HG03064 (cell line): ENCODE results near the gene COL3A1.

ENCODE experiments used
- ATAC-seq: cut with Tn5 transposase; IDR thresholded peaks from one replicate; pipeline ENCODE4 v1.9.1; 2021; ENCODE audit warnings: low read depth; ENCODE audit not compliant: unreplicated experiment

Gene COL3A1

DNA sequence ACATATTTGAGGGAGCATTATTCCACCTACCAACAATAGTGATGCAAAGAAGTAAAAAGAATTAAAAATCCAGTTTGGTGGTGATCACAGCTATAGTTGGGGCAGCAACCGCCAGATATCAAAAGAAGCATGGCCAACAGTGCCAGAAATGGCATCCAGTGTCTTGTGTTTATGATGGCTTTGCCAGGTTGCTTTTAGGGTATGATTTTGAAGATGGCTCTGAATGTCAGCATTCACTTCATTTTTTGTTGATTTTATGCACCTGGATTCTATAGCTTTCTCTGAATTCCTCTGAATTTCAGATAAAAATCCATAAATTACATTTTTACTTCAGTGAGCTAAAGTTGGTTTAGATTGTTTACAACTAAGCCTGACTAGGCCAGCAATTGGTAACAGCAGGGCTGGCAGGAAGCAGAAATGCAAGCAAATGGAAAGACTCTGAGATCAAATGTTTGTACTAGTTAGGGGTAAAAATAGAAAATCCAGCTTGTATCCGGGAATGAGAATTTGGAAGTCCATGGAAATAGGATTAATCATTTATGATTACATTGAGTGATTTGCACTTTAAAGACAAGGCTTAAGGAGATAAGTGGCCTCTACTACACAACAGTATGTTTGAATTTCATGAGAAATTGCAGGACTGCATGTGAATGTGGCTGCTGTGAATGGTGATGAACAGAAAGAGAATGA is 40.4 kb downstream of the COL3A1 start:
- ATAC-seq, result no peak

DNA sequence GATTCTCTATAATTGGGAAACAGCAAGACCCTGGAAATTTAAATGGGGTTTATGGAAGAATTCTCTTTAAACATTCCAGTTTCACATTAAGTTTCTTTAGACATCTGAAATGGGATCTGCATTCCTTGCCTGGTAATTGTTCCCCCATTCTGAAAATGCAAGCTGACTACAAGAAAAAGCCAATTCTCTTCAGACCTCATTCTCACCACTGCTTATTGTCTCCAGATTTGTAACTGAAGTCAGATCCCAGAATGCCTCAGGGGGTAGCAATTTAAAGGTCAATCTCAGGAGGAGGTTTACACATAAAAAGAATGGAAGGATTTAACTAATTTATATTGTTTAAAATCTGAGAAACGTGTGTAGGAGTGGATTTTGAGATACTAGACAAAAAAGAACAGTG is 41.2 kb downstream of the COL3A1 start:
- ATAC-seq, result no peak

DNA sequence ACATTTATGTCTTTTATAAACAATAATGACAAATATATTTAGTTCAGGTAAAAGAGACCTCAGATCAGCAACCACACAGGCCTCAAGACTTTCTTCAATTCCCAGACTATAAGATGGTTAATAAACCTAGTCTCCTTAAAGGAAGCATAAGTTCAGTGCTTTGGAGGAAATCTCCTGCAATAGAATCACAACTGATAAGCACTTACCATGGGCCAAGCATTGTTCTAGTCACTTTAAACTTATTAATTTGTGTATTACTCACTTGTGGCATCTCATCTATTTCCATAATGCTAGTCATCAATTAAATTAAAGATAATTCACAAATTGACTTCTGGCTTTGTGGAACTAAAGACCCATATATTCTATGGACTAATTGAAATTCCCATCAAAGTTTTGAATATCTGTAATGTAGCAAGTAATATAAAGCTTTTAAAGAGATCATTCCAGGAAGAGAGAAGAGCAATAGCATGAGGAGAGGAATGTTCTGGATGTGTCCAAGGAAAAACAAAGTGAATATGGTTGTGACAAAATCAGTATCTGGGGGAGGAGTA is 42.2 kb downstream of the COL3A1 start:
- no peak for ATAC-seq

DNA sequence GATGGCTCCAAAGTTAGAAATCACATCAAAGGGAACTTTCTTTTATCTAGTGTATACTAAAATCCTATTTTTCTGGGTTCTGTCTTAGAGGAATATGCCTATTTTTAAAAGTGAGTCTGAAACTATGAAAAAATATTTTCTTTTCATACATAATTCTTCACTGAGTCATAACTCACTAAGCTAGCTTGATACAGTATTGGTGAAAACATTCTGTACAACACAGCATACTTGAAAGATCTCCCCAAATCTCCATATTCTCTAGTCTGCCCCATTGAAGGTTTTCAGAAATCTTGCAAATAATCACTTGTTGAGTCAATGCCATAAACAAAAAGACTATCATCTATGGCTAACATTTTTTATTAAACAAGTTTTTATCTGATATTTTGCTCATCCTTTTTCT is 44.5 kb downstream of the COL3A1 start:
- ATAC-seq, result no peak

DNA sequence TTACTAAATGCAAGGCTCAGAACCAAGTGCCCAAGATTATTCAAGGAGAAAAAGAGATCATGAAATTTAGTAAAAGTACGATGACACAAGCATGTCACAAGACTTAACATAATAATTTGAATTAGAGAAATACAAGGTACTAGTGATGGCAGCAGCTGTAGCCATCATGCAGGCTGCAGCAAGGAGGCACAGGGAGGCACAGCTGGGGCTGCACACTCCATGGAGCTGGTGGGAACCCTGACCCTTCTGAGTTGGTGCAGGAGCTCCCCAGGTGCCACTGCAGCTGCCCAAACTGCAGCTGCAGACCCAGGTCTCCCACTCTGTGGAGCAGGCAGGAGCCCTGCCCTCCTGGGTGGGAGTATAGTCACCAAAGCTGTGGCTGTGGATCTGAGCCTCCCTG is 46.0 kb downstream of the COL3A1 start:
- no peak for ATAC-seq

DNA sequence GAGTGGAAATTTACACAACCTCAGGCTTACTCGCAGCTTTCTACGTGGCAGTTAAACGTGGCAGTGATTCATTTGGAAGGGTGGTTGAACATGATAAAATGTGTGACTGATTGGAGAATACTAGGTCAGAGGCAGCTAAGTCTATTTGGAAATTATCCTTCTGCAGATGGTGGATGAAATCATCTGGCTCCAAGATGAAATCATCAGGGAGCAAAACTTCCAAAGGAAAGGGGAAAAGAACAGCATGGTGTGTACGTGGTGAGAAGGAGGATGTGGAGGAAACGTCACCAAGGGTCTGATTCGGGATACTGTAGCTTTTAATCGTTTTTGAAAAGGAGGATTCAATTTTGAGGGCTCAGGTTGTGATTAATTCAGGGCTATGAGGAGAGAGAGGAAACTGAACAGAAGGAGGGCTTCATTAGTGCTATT is 47.9 kb downstream of the COL3A1 start:
- ATAC-seq, result no peak

DNA sequence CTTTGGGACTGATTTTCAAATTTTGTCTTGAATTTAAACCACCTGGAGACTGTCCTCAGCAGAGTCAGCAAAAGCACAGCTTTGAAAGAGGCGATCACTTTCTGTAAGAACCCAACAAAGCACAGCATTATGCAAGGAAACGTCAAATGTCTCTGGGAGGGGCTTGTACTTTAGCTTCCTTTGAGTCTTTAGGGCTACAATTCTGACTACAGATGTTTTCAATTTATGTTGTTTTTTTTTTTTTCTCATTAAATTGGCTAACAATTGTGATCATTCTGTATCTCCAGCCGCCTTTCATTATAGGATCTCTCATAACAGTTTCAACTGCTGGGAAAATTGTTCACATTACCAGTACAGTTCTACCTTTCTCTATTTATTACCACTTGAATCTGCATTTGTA is 48.3 kb downstream of the COL3A1 start:
- no peak for ATAC-seq

DNA sequence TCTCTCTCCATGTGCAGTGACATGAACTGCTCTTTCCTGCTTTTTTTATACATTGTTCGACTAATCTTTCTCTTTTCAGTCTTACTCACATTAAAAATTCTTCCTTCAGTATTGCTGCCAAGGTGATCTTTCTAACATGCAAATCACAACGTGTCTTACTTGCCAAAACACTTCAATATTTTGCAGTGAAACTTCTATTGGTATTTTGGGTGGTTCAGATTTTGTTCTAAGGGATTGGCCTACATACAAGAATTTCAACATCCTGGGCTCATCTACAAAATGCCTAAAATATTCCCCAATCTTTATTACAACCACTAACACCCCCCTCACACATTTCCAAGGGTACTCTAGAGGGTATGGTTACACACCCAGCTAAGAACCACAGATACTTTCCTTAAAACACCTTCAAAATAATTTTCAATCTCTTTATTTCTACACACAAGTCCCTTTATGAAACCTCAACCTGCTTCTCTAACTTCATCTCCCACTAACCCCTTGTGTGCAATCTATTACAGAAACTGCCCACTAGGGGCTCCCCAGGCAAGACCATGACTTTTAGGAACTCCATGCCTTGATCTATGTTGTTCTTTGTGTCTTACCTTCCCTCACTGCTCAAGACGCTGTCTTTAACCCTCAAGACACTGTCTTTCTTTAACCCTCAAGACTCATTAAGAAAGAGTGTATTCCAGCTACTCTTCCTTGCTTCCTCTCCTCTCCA is 50.9 kb downstream of the COL3A1 start:
- ATAC-seq, result no peak

DNA sequence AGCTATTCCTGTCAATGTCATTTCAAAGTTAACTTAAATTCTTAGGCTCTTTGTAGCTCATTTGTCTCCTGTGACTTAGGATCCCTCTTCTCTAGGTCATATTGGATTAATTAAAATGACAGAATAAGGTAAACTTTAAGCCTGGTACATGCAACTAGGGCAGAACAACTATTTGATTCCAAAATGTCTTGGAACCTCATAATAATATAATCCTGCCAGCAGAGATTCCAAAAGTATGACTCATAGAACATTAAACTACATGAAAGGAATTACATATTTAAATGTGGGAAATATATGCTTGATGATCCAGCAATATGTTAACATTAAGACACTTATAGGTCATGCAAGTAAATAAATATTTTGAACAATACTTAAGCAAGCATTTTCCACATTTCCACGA is 63.3 kb downstream of the COL3A1 start:
- no peak for ATAC-seq

DNA sequence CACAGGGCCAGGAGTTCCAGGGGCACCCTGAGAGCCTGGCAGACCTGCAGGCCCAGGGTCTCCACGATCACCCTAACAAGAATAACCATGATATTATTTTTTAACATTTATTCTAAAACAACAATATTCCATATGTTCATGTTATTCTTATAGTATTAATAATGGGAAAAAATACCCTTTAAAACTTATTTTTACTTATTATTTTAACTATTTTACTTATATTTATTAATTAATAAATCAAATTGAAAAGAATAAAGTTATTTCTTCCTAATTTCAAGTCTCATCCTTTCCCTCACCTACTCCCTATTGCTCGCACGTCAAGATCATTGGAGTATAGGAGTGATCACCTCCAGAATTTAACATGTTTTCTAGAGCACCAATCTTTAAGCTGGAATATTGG is 71.7 kb downstream of the COL3A1 start:
- ATAC-seq, result no peak

DNA sequence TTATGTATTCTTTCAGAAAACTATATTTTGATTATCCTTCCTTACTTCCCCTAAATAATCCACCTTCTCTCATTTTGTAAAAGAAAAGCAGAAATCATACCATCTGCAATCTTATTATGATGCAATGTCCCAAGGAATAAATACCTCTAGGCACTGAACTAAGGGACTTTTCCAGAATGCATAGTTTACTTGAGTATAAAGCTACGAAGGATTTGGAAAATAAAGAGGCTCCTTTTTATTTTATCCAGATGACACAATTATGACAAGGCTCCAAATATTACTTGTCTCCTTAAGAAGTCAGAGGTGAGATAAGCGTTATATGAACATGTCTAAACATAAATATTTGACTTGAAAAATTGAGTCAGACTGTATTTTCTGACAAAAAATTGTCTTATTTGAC is 72.1 kb downstream of the COL3A1 start:
- ATAC-seq, result no peak

DNA sequence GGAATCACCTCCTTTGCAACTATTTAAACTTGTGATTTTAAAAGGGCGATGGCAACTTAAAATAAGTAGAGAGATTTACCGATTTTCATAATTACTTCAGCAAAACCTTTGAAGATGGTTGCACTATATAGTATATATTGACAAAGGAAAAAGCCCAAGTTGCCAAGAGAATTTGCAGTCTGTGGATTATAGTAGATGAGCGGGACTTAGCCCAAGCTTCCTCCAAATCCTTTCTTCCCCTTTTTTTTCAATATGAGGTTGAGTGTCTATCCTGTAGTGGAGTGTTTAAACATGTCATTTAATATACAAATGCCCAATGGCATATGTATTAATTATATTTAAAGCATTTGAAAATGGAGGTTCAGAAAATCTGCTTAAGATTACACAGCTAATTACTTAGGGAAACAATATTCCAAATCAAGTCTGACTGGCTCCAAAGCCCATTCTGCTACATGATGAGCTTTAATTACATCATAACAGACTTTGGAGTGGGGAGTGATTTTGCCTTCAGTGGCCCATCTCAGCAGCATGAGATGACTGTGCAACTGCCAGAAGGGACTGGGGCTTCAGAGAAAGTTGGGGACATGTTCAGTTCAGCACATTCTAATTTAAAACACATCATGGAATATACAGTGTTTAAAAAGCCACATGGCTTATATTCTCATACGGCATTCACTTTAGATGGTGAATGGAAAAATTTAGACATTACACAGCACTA is 73.2 kb downstream of the COL3A1 start:
- ATAC-seq, result no peak

DNA sequence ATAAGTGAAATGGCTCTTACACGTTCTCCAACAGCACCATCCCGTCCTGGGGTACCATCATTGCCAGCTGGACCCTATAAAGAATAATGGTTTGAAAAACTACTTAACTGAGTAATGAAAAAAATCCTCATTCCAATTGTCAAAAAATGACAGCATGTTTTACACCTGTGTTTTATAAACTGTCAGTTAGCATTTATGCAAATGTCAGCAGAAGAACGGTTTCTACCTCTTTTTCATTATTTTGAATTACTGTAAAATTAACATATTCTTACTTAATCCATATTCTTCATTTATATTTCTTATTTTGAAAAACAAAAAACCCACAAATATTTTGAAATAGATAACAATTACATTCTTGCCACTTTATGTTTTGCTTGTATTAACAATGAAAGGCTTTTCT is 74.0 kb downstream of the COL3A1 start:
- no peak for ATAC-seq

DNA sequence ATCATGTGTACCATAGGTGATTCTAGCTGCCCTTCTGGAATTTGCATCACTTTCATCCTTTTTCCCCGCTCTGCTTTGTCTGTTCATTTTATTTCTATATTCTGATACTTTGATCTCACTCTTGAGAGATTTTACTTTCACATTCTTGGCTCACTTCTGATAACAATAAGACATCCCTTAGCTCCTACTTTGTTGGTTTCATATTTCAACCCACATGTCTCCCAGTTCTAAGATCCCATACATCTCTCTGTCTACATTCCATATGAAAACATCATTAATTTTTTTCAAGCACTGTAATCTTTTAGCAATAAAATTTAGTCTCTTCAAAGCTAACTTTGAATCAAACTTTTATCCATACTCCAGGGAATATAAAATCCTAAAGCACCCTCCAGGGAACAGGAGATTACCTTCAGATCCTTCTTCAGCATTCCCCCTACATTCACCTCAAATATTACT is 75.6 kb downstream of the COL3A1 start:
- ATAC-seq, result no peak

DNA sequence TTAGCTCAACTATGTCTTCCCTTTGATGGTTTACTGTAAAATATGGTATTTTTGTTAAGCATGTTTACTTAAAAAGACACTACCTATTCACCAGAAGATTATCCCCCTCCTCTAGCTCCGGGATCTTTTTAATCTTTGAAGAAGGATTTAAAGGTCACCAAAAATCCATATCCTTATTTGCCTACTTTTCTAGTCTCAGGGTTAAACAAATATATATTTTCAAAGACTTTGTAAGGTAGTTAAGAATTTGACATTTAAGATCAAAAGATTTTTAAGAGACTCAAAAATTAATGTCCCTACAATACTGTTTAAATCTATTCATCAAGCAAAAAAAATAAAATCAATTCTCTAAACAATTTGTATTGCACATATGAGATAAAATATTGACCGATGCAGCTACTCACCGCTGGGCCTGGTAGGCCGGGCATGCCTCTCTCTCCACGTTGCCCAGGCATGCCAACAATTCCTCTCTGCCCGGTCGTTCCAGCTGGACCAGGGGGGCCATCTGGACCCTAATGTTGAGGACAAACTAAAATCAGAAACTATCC is 76.1 kb downstream of the COL3A1 start:
- no peak for ATAC-seq

DNA sequence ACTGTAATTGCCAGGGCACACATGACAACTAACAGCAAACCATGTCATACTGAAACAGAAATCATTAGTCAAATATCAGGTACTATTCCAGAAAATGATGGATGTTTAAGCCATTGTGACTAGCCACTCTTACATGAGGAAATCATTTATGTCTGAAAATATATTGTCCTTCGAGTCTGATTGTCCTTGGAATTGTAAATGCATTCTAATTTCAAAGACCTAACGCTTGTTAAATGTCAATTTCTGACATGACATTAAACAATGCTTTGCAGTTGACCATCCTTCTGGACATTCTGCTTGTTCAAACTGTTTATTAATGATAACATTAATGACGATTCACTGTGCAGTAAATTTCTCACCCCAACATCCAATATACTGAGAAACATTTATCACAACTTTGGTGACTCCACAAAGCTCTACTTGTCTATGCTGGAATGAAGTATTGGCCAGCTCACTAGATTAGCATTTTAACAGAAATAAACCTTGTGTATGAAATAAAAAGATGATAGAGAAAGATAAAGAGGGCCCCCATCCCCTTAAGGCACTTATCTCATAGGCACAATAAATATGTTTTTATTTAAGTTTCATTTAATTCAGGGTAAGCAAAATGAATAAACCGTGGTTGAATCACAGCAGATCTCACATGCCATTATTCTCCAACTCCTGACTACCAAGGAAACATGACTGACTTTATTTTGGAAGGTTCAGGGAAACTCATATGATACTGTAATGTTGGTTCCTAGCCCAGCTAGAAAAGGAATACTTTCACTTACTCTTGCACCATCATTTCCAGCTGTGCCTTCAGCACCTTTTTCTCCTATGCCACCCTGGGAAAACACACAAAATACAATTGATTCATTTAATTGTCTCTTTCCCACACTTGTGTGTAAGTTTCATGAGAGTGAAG is 82.3 kb downstream of the COL3A1 start:
- no peak for ATAC-seq

DNA sequence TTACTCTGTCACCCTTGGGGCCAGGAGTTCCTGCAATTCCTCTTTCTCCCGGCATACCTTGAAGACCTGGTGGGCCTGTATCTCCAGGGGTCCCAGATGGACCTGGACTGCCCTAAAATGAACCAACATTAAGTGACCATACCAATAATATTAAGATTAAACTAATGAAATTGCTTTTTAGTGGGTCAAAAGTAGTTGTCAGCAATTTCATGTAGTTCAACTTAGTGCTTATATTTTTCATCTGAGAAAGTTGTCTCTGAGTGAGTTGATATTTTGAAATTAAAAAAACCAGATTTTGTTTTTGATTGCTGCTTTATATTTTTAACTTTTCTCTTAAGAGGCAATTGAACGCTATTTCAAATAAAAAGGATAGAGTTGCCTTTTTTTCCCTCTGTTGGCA is 83.1 kb downstream of the COL3A1 start:
- no peak for ATAC-seq

DNA sequence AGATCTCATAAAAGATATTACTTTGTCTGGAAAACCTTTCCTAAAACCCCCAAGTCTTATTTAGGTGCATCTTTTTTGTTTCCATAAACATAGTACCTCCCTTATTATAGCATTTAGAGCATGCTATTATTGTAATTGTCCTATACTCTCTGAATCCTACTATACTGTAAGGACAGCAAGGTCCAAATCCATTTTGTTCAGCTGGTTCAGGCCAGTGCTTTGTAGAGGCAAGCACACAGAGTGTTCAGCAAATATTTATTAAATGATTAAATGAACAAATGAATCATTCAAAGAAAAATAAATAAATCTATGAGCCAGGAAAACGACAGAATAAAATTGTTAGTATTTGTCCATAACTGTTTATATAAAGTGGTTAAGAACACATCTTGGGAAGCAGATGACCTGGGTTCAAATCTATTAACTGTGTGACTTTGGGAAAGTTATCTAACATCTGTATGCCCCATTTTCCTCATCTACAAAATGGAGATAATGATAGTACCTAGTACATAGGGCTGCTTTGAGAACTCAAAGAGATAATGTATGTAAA is 86.0 kb downstream of the COL3A1 start:
- no peak for ATAC-seq
